Colonic mucosa (tissue), 4 donors: ENCODE measurements around the gene FLT1. TPM values are rescaled to one million over a fixed set of nuclear protein-coding genes. Genes with fewer than 3 reads are reported as not detected.

Source experiments
- DNase-seq: peaks from one replicate; pipeline ENCODE4 v3.0.0-alpha.2; 2020
- H3K27ac ChIP-seq: fragments of 200-600 bp; one replicate; pipeline ENCODE4 v1.8.0; 2021
- H3K27me3 ChIP-seq: fragments of 200-600 bp; one replicate; pipeline ENCODE4 v1.8.0; 2021
- H3K36me3 ChIP-seq: fragments of 200-600 bp; one replicate; pipeline ENCODE4 v1.8.0; 2021
- H3K4me1 ChIP-seq: fragments of 200-600 bp; one replicate; pipeline ENCODE4 v1.8.0; 2021; ENCODE audit warnings: mild to moderate bottlenecking
- H3K4me3 ChIP-seq: fragments of 200-600 bp; one replicate; pipeline ENCODE4 v1.8.0; 2021
- H3K9ac ChIP-seq, 2 donors: one replicate each; pipeline ENCODE4 v1.7.0; 2013; ENCODE audit warnings: control low read depth in 2 of 2, low read depth in 2 of 2, low read length in 2 of 2
- H3K9me3 ChIP-seq: fragments of 200-600 bp; one replicate; pipeline ENCODE4 v1.8.0; 2021
- CTCF ChIP-seq: fragments of 200-600 bp; IDR thresholded peaks from one replicate; pipeline ENCODE4 v1.8.0; 2022; ENCODE audit warnings: antibody characterized with exemption, mild to moderate bottlenecking
- intact Hi-C: fragments of 100-400 bp; cut with DNase I; formaldehyde crosslinking; loops from one replicate; pipeline ENCODE4 v1.14.1; 2022
- total RNA-seq, 2 donors: library from RNA; stranded (reverse); fragmentation: NEBNext Ultra II Directional in 1 of 2; extraction: Animal tissue kit (Norgen Biotek cat#: 25700) in 1 of 2; gene quantifications; one replicate each; pipeline ENCODE4 v1.2.1, GENCODE V29; 2021
- donor health status: healthy.
- donor health status: DM: no; HTN: no; CAD: no.
- donor health status: DM: no; HTN: no; CAD: no.

The FLT1 gene
- total RNA-seq, 2 donors from 2014 or later = 4.7 to 16.6 TPM

GRCh38 chr13:28501547-28501946 is 6.6 kb upstream of the FLT1 start:
- no peak for TF ChIP-seq CTCF
- H3K27ac ChIP-seq = no peak overlapping the region

GRCh38 chr13:28499609-28500008 is 4.7 kb upstream of the FLT1 start:
- Histone ChIP-seq H3K36me3 (no peaks in the 10 kb centered on the region), H3K27me3 (peaks cover 20% of the 10 kb centered on the region), H3K4me3 (no peak overlapping the region), H3K27ac (no peak overlapping the region), H3K9me3 (no peaks in the 10 kb centered on the region), H3K9ac (no peak overlapping the region), H3K4me1 (peaks cover 4% of the 10 kb centered on the region)
- intact Hi-C loops = no loop called here
- DNase-seq = no peak
- no peak for TF ChIP-seq CTCF

More at GRCh38 chr13:28501547-28501946, 6.6 kb upstream of the FLT1 start:
- H3K27me3 ChIP-seq = peaks cover under 1% of the 10 kb centered on the region
- DNase-seq = no peak
- intact Hi-C loops = no loop called here
- no peaks in the 10 kb centered on the region for H3K9me3 ChIP-seq
- no peak overlapping the region for H3K4me3 ChIP-seq
- no peaks in the 10 kb centered on the region for H3K4me1 ChIP-seq
- H3K9ac ChIP-seq = no peak overlapping the region
- no peaks in the 10 kb centered on the region for H3K36me3 ChIP-seq

DNA sequence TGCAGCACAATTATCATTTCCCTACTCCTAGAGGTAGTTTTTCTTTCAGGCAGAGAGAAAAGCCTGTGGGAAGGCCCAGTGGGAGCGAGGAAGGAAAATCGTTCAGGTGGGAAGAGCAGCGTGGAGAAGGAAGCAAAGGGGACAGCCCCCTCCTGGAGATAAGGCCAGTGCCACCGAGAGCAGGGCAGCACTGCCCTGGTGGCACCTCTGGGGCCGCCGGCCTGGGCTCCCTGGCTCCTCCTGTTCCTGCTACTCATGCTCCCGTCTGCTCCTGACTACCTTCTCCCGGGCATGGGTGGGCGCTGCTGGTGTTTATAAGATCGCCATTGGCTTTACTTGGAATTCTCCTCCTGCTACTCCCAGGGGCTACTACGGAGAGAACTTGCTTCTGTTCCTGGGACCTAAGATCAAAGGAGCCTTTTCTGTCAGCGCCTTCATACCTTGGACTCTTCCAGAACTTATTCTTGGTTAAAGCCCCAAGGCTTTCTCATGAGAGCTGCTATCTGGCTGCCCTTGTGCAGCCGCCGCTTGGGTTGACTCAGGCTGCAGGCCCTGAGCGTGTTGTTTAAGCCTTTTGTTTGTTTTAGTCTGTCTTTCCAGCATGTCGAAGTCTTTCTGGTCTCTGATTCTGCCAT is 3.7 kb upstream of the FLT1 start:
- no peak for TF ChIP-seq CTCF
- Histone ChIP-seq H3K9ac (no peak overlapping the region), H3K4me3 (no peak overlapping the region), H3K27me3 (peaks cover 30% of the 10 kb centered on the region), H3K36me3 (no peaks in the 10 kb centered on the region), H3K4me1 (peaks cover 14% of the 10 kb centered on the region), H3K9me3 (no peaks in the 10 kb centered on the region), H3K27ac (no peak overlapping the region)
- DNase-seq = no peak
- intact Hi-C loops = no loop called here

GRCh38 chr13:28497143-28497876 is 2.4 kb upstream of the FLT1 start:
- DNase-seq = no peak
- intact Hi-C loops = no loop called here
- TF ChIP-seq CTCF = no peak
- Histone ChIP-seq H3K9ac (no peak overlapping the region), H3K27me3 (peaks cover 38% of the 10 kb centered on the region), H3K9me3 (no peaks in the 10 kb centered on the region), H3K36me3 (no peaks in the 10 kb centered on the region), H3K4me3 (no peak overlapping the region), H3K4me1 (peaks cover 14% of the 10 kb centered on the region), H3K27ac (no peak overlapping the region)

- no peak for DNase-seq
- intact Hi-C loops = no loop called here
- Histone ChIP-seq H3K4me1 (peaks cover 14% of the 10 kb centered on the region), H3K9me3 (no peaks in the 10 kb centered on the region), H3K27ac (no peak overlapping the region), H3K27me3 (peaks cover 45% of the 10 kb centered on the region), H3K9ac (no peak overlapping the region), H3K4me3 (no peak overlapping the region), H3K36me3 (no peaks in the 10 kb centered on the region)
- TF ChIP-seq CTCF = no peak
Measured at GRCh38 chr13:28496188-28496564, 1.2 kb upstream of the FLT1 start.
